ENCODE data around the gene CERS6.

DNA sequence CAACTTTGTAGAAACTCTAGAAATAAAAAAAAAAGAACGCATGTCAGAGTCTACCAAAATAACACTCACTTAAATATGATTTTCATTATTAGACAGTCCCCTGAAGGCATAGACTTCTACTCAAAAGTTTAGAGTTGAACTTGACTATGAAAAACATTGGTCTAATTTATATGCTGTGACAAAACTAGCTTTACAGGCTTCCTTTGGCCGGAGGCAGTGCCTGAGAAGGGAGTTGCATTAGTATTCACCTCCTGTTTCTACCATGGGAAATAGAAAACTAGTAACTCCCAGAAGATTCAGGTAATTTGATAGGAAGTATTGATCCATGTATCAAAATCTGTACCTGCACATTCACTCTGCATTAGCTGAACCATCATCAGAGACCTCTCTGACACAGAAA lies 182.9 kb downstream of the CERS6 start:
- TF ChIP-seq POLR2A (IDR thresholded peaks at IDR 0.05): no peak
- TF ChIP-seq, protein P1, sequence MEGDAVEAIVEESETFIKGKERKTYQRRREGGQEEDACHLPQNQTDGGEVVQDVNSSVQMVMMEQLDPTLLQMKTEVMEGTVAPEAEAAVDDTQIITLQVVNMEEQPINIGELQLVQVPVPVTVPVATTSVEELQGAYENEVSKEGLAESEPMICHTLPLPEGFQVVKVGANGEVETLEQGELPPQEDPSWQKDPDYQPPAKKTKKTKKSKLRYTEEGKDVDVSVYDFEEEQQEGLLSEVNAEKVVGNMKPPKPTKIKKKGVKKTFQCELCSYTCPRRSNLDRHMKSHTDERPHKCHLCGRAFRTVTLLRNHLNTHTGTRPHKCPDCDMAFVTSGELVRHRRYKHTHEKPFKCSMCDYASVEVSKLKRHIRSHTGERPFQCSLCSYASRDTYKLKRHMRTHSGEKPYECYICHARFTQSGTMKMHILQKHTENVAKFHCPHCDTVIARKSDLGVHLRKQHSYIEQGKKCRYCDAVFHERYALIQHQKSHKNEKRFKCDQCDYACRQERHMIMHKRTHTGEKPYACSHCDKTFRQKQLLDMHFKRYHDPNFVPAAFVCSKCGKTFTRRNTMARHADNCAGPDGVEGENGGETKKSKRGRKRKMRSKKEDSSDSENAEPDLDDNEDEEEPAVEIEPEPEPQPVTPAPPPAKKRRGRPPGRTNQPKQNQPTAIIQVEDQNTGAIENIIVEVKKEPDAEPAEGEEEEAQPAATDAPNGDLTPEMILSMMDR (IDR thresholded peaks at IDR 0.05): no peak

Data from esophagus squamous epithelium (tissue), 4 donors.